Measurements from ENCODE around the gene ADAMTS9. TPM values are rescaled to one million over a fixed set of nuclear protein-coding genes. Genes with fewer than 3 reads are reported as not detected.

Gene ADAMTS9
- total RNA-seq, 1 experiment from 2014 or later = 0.46 TPM

GRCh38 chr3:64578062-64578770 lies 109.6 kb downstream of the ADAMTS9 start:
- no peak for DNase-seq
- Histone ChIP-seq H2AK5ac (ENCODE audit: insufficient read length, low read length) (no peak overlapping the region), H2BK15ac (ENCODE audit: low read depth, low read length) (no peak overlapping the region), H4K20me1 (ENCODE audit: control insufficient read depth, insufficient read depth, insufficient read length) (no peaks in the 10 kb centered on the region), H3K9me3 (ENCODE audit: control insufficient read depth, low read depth, low read length) (no peaks in the 10 kb centered on the region), H3K27me3 (ENCODE audit: insufficient read depth, low read length) (no peaks in the 10 kb centered on the region), H2BK20ac (ENCODE audit: low read depth, low read length, poor library complexity, severe bottlenecking) (no peak overlapping the region), H4K8ac (replicated peaks; ENCODE audit: insufficient read length, low read depth, low read length) (no peak overlapping the region), H3K27ac (ENCODE audit: insufficient read length, low read depth, low read length) (no peak overlapping the region), H3K9ac (ENCODE audit: extremely low read depth, insufficient read length, low read length) (no peak overlapping the region), H3K4ac (ENCODE audit: low read depth, low read length) (no peak overlapping the region), H3K14ac (ENCODE audit: insufficient read depth, low read length) (no peak overlapping the region), H4K5ac (ENCODE audit: insufficient read length, low read depth, low read length) (no peak overlapping the region), H2BK12ac (ENCODE audit: insufficient read length, low read depth, low read length) (no peak overlapping the region), H3K4me2 (ENCODE audit: insufficient read depth, insufficient read length, low read length) (no peak overlapping the region), H3T11ph (ENCODE audit: low read length) (no peak overlapping the region), H3K79me2 (ENCODE audit: insufficient read depth, low read length) (no peaks in the 10 kb centered on the region), H3K56ac (ENCODE audit: insufficient read length, low read depth, low read length) (no peak overlapping the region), H3K18ac (ENCODE audit: insufficient read length, low read depth, low read length) (no peak overlapping the region), H4K91ac (ENCODE audit: insufficient read length, low read depth, low read length) (no peak overlapping the region), H2AFZ (ENCODE audit: low read length) (no peak overlapping the region), H3K23ac (ENCODE audit: insufficient read length, low read depth, low read length) (no peak overlapping the region), H2BK120ac (ENCODE audit: low read depth, low read length, poor library complexity, severe bottlenecking) (no peak overlapping the region), H3K23me2 (ENCODE audit: insufficient read length, low read depth, low read length, poor library complexity, severe bottlenecking) (no peaks in the 10 kb centered on the region), H2BK5ac (ENCODE audit: insufficient read length, low read length) (no peak overlapping the region), H3K79me1 (ENCODE audit: insufficient read depth, low read depth, low read length, poor library complexity, severe bottlenecking) (no peaks in the 10 kb centered on the region), H3K4me1 (ENCODE audit: insufficient read depth, low read length) (peaks cover 3% of the 10 kb centered on the region; the same call in 1 of the 2 replicates)
- Mint-ChIP-seq H3K9me3 (no peaks in the 10 kb centered on the region), H3K27ac (no peak overlapping the region; a peak in 1 of 7 replicates), H3K27me3 (ENCODE audit: low read depth) (no peaks in the 10 kb centered on the region), H3K4me1 (peaks cover 5 to 9% of the 10 kb centered on the region in 2 experiments; a peak in 3 of 4 replicates), H3K4me3 (no peak overlapping the region), H3K36me3 (ENCODE audit: insufficient read depth in 1 of 3, low read depth in 3 of 3) (no peaks in the 10 kb centered on the region)
- no CpG with 5 or more reads among the region's 7 CpGs for WGBS (ENCODE audit: extremely low coverage, insufficient read length, low lambda C conversion rate)
- TF ChIP-seq CTCF (conservative IDR thresholded peaks at IDR 0.05) = no peak
